Measurements from ENCODE around the gene EXT2.

DNA sequence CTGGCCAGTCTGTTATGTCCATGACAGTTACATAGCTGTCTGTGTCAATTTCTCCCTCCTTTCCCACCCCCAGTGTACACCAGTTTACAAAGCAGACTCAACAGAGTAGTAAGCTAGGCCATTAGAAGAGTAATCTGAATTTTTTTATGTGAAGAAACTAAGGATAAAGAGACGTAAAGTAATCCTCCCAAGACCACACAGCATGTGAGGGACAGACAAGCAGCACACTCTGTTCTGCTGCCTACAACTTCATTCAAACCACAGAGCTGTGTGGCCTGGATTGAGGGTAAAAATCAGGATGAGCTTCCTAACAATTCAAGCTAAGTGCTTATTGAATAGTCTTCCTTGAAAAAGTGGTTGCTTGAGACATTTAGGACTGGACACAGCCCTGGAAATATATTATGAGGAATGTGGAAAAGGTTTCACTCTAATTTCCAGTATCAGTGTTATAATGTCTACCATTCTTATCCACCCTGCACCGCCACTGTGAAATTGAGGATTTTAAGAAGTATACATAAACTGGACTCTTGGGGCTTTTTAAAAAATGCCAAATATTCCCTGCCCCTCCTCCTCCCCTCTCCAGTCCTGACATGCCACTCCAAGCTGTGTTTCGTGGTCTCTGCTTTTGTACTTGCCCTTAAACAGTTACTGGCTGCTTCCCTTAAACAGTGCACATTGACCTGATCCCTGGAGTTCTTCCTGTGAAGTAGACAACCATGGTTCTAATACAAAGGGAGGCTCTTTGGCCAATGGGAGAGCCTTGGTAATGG is 40.9 kb downstream of the EXT2 start:
- TF ChIP-seq CTCF (IDR thresholded peaks at IDR 0.05; ENCODE audit: low read depth, low read length) (no peak), EZH2phosphoT487 (IDR thresholded peaks at IDR 0.05; ENCODE audit: low read depth) (no peak)

All from OCI-LY3 (cell line).